ENCODE measurements around the gene FGR. TPM values are rescaled to one million over a fixed set of nuclear protein-coding genes. Genes with fewer than 3 reads are reported as not detected.
A peak's percentile ranks its signal among the peaks of the same experiment; 100 is the strongest.

The FGR gene
- total RNA-seq, 1 donor from 2014 or later = not detected

- no peaks in the 10 kb centered on the region for H3K27me3 ChIP-seq
- Mint-ChIP-seq H3K27ac (peak overlapping the region; percentile 95), H3K9me3 (no peaks in the 10 kb centered on the region), H3K4me3 (peak overlapping the region; percentile 56), H3K4me1 (peaks cover 70% of the 10 kb centered on the region), H3K27me3 (ENCODE audit: insufficient read depth, low read depth) (peaks cover 2% of the 10 kb centered on the region), H3K36me3 (peaks cover 2% of the 10 kb centered on the region)
- peaks cover 75% of the 10 kb centered on the region for H3K4me1 ChIP-seq
- no peak for TF ChIP-seq EZH2 (IDR thresholded peaks at IDR 0.05)
- no peak for TF ChIP-seq CTCF (IDR thresholded peaks at IDR 0.05)
- no peak for TF ChIP-seq EZH2phosphoT487 (IDR thresholded peaks at IDR 0.05)
- H3K9ac ChIP-seq = no peak overlapping the region
- H3K4me3 ChIP-seq = peak overlapping the region; percentile 43
- peaks cover 95% of the 10 kb centered on the region for H3F3A ChIP-seq (ENCODE audit: low read depth)
- no peak for DNase-seq (ENCODE audit: low spot score)
- H3K27ac ChIP-seq = peak overlapping the region; percentile 96
- peaks cover 94% of the 10 kb centered on the region for H3K79me2 ChIP-seq (ENCODE audit: low read depth)
- no peaks in the 10 kb centered on the region for H3K36me3 ChIP-seq
- H2AFZ ChIP-seq (replicated peaks) = no peak overlapping the region
- peaks cover 88% of the 10 kb centered on the region for H4K20me1 ChIP-seq (ENCODE audit: low read depth)
- H3K9me3 ChIP-seq (ENCODE audit: low read depth) = no peaks in the 10 kb centered on the region
- peak overlapping the region; percentile 76 for H3K4me2 ChIP-seq
These were observed 60.8 kb downstream of the FGR start for GRCh38 chr1:27574001-27574781.

- no peaks in the 10 kb centered on the region for H3K27me3 ChIP-seq
- peaks cover 86% of the 10 kb centered on the region for H4K20me1 ChIP-seq (ENCODE audit: low read depth)
- H3K27me3 Mint-ChIP-seq (ENCODE audit: insufficient read depth, low read depth) = peaks cover 2% of the 10 kb centered on the region
- H3K9ac ChIP-seq = no peak overlapping the region
- peaks cover 82% of the 10 kb centered on the region for H3K4me1 ChIP-seq
- peak; percentile 65 for DNase-seq (ENCODE audit: low spot score)
- H2AFZ ChIP-seq (replicated peaks) = no peak overlapping the region
- H3F3A ChIP-seq (ENCODE audit: low read depth) = peaks cover 100% of the 10 kb centered on the region
- no peaks in the 10 kb centered on the region for H3K36me3 Mint-ChIP-seq
- peak overlapping the region; percentile 36 for H3K4me3 ChIP-seq
- no peaks in the 10 kb centered on the region for H3K36me3 ChIP-seq
- peak overlapping the region; percentile 95 for H3K27ac Mint-ChIP-seq
- H3K4me2 ChIP-seq = peak overlapping the region; percentile 76
- H3K79me2 ChIP-seq (ENCODE audit: low read depth) = peaks cover 92% of the 10 kb centered on the region
- H3K4me3 Mint-ChIP-seq = peak overlapping the region; percentile 78
- no peaks in the 10 kb centered on the region for H3K9me3 ChIP-seq (ENCODE audit: low read depth)
- no peak for TF ChIP-seq EZH2phosphoT487 (IDR thresholded peaks at IDR 0.05)
- no peak for TF ChIP-seq EZH2 (IDR thresholded peaks at IDR 0.05)
- no peak for TF ChIP-seq CTCF (IDR thresholded peaks at IDR 0.05)
- H3K27ac ChIP-seq = peak overlapping the region; percentile 91
- H3K9me3 Mint-ChIP-seq = no peaks in the 10 kb centered on the region
- peaks cover 77% of the 10 kb centered on the region for H3K4me1 Mint-ChIP-seq
These were observed 62.1 kb downstream of the FGR start for GRCh38 chr1:27572679-27573426.

GRCh38 chr1:27572019-27572678 is 62.8 kb downstream of the FGR start:
- Mint-ChIP-seq H3K4me1 (peaks cover 82% of the 10 kb centered on the region), H3K9me3 (no peaks in the 10 kb centered on the region), H3K4me3 (peak overlapping the region; percentile 78), H3K36me3 (no peaks in the 10 kb centered on the region), H3K27ac (peak overlapping the region; percentile 95), H3K27me3 (ENCODE audit: insufficient read depth, low read depth) (peaks cover 2% of the 10 kb centered on the region)
- H3K9me3 ChIP-seq (ENCODE audit: low read depth) = no peaks in the 10 kb centered on the region
- no peaks in the 10 kb centered on the region for H3K27me3 ChIP-seq
- peaks cover 87% of the 10 kb centered on the region for H3K79me2 ChIP-seq (ENCODE audit: low read depth)
- TF ChIP-seq EZH2 (IDR thresholded peaks at IDR 0.05) (no peak), CTCF (IDR thresholded peaks at IDR 0.05) (no peak), EZH2phosphoT487 (IDR thresholded peaks at IDR 0.05) (no peak)
- DNase-seq (ENCODE audit: low spot score) = peak; percentile 69
- H3K36me3 ChIP-seq = no peaks in the 10 kb centered on the region
- peaks cover 100% of the 10 kb centered on the region for H3F3A ChIP-seq (ENCODE audit: low read depth)
- peak overlapping the region; percentile 91 for H3K27ac ChIP-seq
- H4K20me1 ChIP-seq (ENCODE audit: low read depth) = peaks cover 84% of the 10 kb centered on the region
- H3K4me1 ChIP-seq = peaks cover 80% of the 10 kb centered on the region
- no peak overlapping the region for H2AFZ ChIP-seq (replicated peaks)
- H3K4me2 ChIP-seq = peak overlapping the region; percentile 76
- H3K4me3 ChIP-seq = peak overlapping the region; percentile 36
- H3K9ac ChIP-seq = no peak overlapping the region
